Karpas-422 (cell line): ENCODE results near the gene PGAM1. TPM values are rescaled to one million over a fixed set of nuclear protein-coding genes. Genes with fewer than 3 reads are reported as not detected.

Source experiments
- DNase-seq: peaks from one replicate; pipeline ENCODE4 v3.0.0-alpha.2; 2015
- H2AFZ ChIP-seq: fragments of 200-600 bp; sonication (generic); 2 replicates; pipeline ENCODE4 v1.6.1; 2014; ENCODE audit warnings: antibody characterized with exemption, low read length, mixed read lengths
- H3K27ac ChIP-seq: fragments of 200-600 bp; sonication (generic); 2 replicates; pipeline ENCODE4 v1.5.1; 2014; ENCODE audit warnings: mild to moderate bottlenecking, low read length, moderate library complexity
- H3K27me3 ChIP-seq: fragments of 200-600 bp; sonication (generic); 2 replicates; pipeline ENCODE4 v1.6.1; 2014; ENCODE audit warnings: low read length, mixed read lengths
- H3K36me3 ChIP-seq: fragments of 200-600 bp; sonication (generic); 2 replicates; pipeline ENCODE4 v1.6.1; 2014; ENCODE audit warnings: low read length, mixed read lengths; ENCODE audit not compliant: insufficient read depth
- H3K4me1 ChIP-seq: fragments of 200-600 bp; sonication (generic); 2 replicates; pipeline ENCODE4 v1.6.1; 2014; ENCODE audit warnings: mild to moderate bottlenecking, low read length, mixed read lengths
- H3K4me2 ChIP-seq: fragments of 200-600 bp; sonication (generic); 2 replicates; pipeline ENCODE4 v1.6.1; 2014; ENCODE audit warnings: low read length, low read depth, mild to moderate bottlenecking; ENCODE audit not compliant: poor library complexity, severe bottlenecking
- H3K4me3 ChIP-seq: fragments of 200-600 bp; sonication (generic); 2 replicates; pipeline ENCODE4 v1.5.1; 2014; ENCODE audit warnings: mild to moderate bottlenecking, antibody characterized with exemption, low read length, mixed read lengths
- H3K79me2 ChIP-seq: fragments of 200-600 bp; sonication (generic); 2 replicates; pipeline ENCODE4 v1.6.1; 2014; ENCODE audit warnings: mild to moderate bottlenecking, low read length, mixed read lengths
- H3K9ac ChIP-seq: fragments of 200-600 bp; sonication (generic); 2 replicates; pipeline ENCODE4 v1.6.0; 2014; ENCODE audit warnings: low read length
- H3K9me2 ChIP-seq: fragments of 200-600 bp; sonication (generic), shearing (Covaris generic); replicated peaks from 2 replicates; pipeline ENCODE4 v1.6.0; 2014; ENCODE audit warnings: mild to moderate bottlenecking, low read length, moderate library complexity; ENCODE audit not compliant: insufficient read depth
- H3K9me3 ChIP-seq: fragments of 300-700, 200-600 bp; sonication (generic); 2 replicates; pipeline ENCODE4 v1.6.1; 2014; ENCODE audit warnings: low read length, mixed read lengths
- H4K20me1 ChIP-seq: fragments of 200-600 bp; sonication (generic); 2 replicates; pipeline ENCODE4 v1.6.1; 2014; ENCODE audit warnings: mild to moderate bottlenecking, antibody characterized with exemption, low read length, low read depth; ENCODE audit not compliant: insufficient read depth
- total RNA-seq: library from RNA; depleted of rRNA; stranded (reverse); fragments of >200 nt; shearing (Covaris generic); gene quantifications from 2 replicates; pipeline ENCODE4 v1.2.3, GENCODE V29; 2014; ENCODE audit warnings: low replicate concordance

Gene PGAM1
- total RNA-seq, 1 experiment from 2014 or later, result 234 TPM

- H4K20me1 ChIP-seq, result no peaks in the 10 kb centered on the region
- H3K4me3 ChIP-seq, result no peak overlapping the region
- no peaks in the 10 kb centered on the region for H3K36me3 ChIP-seq
- H3K9me3 ChIP-seq, result no peaks in the 10 kb centered on the region
- H3K9ac ChIP-seq, result no peak overlapping the region
- no peaks in the 10 kb centered on the region for H3K9me2 ChIP-seq
- no peaks in the 10 kb centered on the region for H3K27me3 ChIP-seq
- DNase-seq, result no peak
- H2AFZ ChIP-seq, result no peak overlapping the region
- peaks cover 36% of the 10 kb centered on the region for H3K79me2 ChIP-seq
- H3K4me2 ChIP-seq, result no peak overlapping the region
- no peak overlapping the region for H3K27ac ChIP-seq
- peaks cover 17% of the 10 kb centered on the region for H3K4me1 ChIP-seq
Measured at GRCh38 chr10:97442277-97442676, 16.3 kb downstream of the PGAM1 start.

GRCh38 chr10:97444212-97444611, 18.2 kb downstream of the PGAM1 start:
- Histone ChIP-seq H3K9me3 (no peaks in the 10 kb centered on the region), H3K4me2 (peak overlapping the region; percentile 87), H3K4me3 (peak overlapping the region; percentile 74), H3K9ac (peak overlapping the region; percentile 84), H3K36me3 (no peaks in the 10 kb centered on the region), H2AFZ (no peak overlapping the region), H3K9me2 (no peaks in the 10 kb centered on the region), H3K27me3 (no peaks in the 10 kb centered on the region), H4K20me1 (no peaks in the 10 kb centered on the region), H3K79me2 (peaks cover 50% of the 10 kb centered on the region), H3K27ac (no peak overlapping the region), H3K4me1 (peaks cover 19% of the 10 kb centered on the region)
- DNase-seq, result peak; percentile 23

GRCh38 chr10:97445357-97445721, 19.3 kb downstream of the PGAM1 start:
- Histone ChIP-seq H3K27me3 (no peaks in the 10 kb centered on the region), H3K9ac (peak overlapping the region; percentile 84), H3K27ac (no peak overlapping the region), H3K4me2 (peak overlapping the region; percentile 87), H3K4me3 (peak overlapping the region; percentile 74), H2AFZ (peak overlapping the region; percentile 81; the same call in 1 of the 2 replicates), H4K20me1 (no peaks in the 10 kb centered on the region), H3K36me3 (no peaks in the 10 kb centered on the region), H3K9me3 (no peaks in the 10 kb centered on the region), H3K79me2 (peaks cover 51% of the 10 kb centered on the region), H3K4me1 (peaks cover 19% of the 10 kb centered on the region), H3K9me2 (no peaks in the 10 kb centered on the region)
- DNase-seq, result no peak

- H3K9ac ChIP-seq, result peak within 1 kb of the TSS; percentile 84
- DNase-seq, result peak; percentile 94
- no peak within 1 kb of the TSS for H3K27ac ChIP-seq
- peak within 1 kb of the TSS; percentile 87 for H3K4me2 ChIP-seq
- no peaks in the 10 kb centered on the region for H3K36me3 ChIP-seq
- no peaks in the 10 kb centered on the region for H3K9me3 ChIP-seq
- H3K9me2 ChIP-seq, result no peaks in the 10 kb centered on the region
- H4K20me1 ChIP-seq, result no peaks in the 10 kb centered on the region
- H3K4me3 ChIP-seq, result peak within 1 kb of the TSS; percentile 74
- no peaks in the 10 kb centered on the region for H3K27me3 ChIP-seq
- H3K4me1 ChIP-seq, result peaks cover 19% of the 10 kb centered on the region
- peaks cover 51% of the 10 kb centered on the region for H3K79me2 ChIP-seq
- peak within 1 kb of the TSS; percentile 81; the same call in 1 of the 2 replicates for H2AFZ ChIP-seq
Measured at GRCh38 chr10:97445722-97446639, 20.0 kb downstream of the PGAM1 start, which contains the start of the genes EXOSC1 and ZDHHC16. EXOSC1 (minus strand) TSS chr10:97446006; CDS start chr10:97445985, 21 bp downstream. ZDHHC16 (plus strand) TSS chr10:97446175; CDS start chr10:97451676, 5,501 bp downstream.

- Histone ChIP-seq H3K27me3 (no peaks in the 10 kb centered on the region), H3K27ac (no peak overlapping the region), H3K9me2 (no peaks in the 10 kb centered on the region), H3K4me1 (peaks cover 9% of the 10 kb centered on the region), H3K9me3 (no peaks in the 10 kb centered on the region), H2AFZ (no peak overlapping the region), H4K20me1 (no peaks in the 10 kb centered on the region), H3K36me3 (no peaks in the 10 kb centered on the region), H3K4me3 (no peak overlapping the region), H3K4me2 (no peak overlapping the region), H3K9ac (no peak overlapping the region), H3K79me2 (peaks cover 25% of the 10 kb centered on the region)
- no peak for DNase-seq
Measured at GRCh38 chr10:97450828-97451227, 24.8 kb downstream of the PGAM1 start.

- no peaks in the 10 kb centered on the region for H4K20me1 ChIP-seq
- H3K4me1 ChIP-seq, result peaks cover 9% of the 10 kb centered on the region
- DNase-seq, result no peak
- H3K79me2 ChIP-seq, result peaks cover 22% of the 10 kb centered on the region
- no peaks in the 10 kb centered on the region for H3K36me3 ChIP-seq
- no peaks in the 10 kb centered on the region for H3K27me3 ChIP-seq
- no peak overlapping the region for H2AFZ ChIP-seq
- H3K4me3 ChIP-seq, result no peak overlapping the region
- H3K4me2 ChIP-seq, result no peak overlapping the region
- H3K9me3 ChIP-seq, result no peaks in the 10 kb centered on the region
- H3K9me2 ChIP-seq, result no peaks in the 10 kb centered on the region
- H3K9ac ChIP-seq, result no peak overlapping the region
- no peak overlapping the region for H3K27ac ChIP-seq
Measured at GRCh38 chr10:97451605-97452004, 25.6 kb downstream of the PGAM1 start.

- no peaks in the 10 kb centered on the region for H3K27me3 ChIP-seq
- H3K9me2 ChIP-seq, result no peaks in the 10 kb centered on the region
- no peak for DNase-seq
- H3K79me2 ChIP-seq, result peaks cover 14% of the 10 kb centered on the region
- no peak overlapping the region for H3K9ac ChIP-seq
- no peak overlapping the region for H2AFZ ChIP-seq
- peaks cover 1% of the 10 kb centered on the region for H3K4me1 ChIP-seq
- no peaks in the 10 kb centered on the region for H3K9me3 ChIP-seq
- no peaks in the 10 kb centered on the region for H4K20me1 ChIP-seq
- no peak overlapping the region for H3K27ac ChIP-seq
- no peaks in the 10 kb centered on the region for H3K36me3 ChIP-seq
- no peak overlapping the region for H3K4me3 ChIP-seq
- no peak overlapping the region for H3K4me2 ChIP-seq
Measured at GRCh38 chr10:97452352-97452751, 26.4 kb downstream of the PGAM1 start.

GRCh38 chr10:97454330-97455036, 28.5 kb downstream of the PGAM1 start:
- no peaks in the 10 kb centered on the region for H3K9me2 ChIP-seq
- DNase-seq, result no peak
- no peak overlapping the region for H3K27ac ChIP-seq
- H3K4me3 ChIP-seq, result no peak overlapping the region
- no peaks in the 10 kb centered on the region for H3K27me3 ChIP-seq
- no peaks in the 10 kb centered on the region for H4K20me1 ChIP-seq
- H3K9ac ChIP-seq, result no peak overlapping the region
- no peak overlapping the region for H2AFZ ChIP-seq
- H3K4me2 ChIP-seq, result no peak overlapping the region
- H3K79me2 ChIP-seq, result no peaks in the 10 kb centered on the region
- no peaks in the 10 kb centered on the region for H3K4me1 ChIP-seq
- peaks cover 5% of the 10 kb centered on the region; the same call in 1 of the 2 replicates for H3K36me3 ChIP-seq
- H3K9me3 ChIP-seq, result no peaks in the 10 kb centered on the region
